NCI-H460 (cell line): ENCODE results near the gene SLC39A12. TPM values are rescaled to one million over a fixed set of nuclear protein-coding genes. Genes with fewer than 3 reads are reported as not detected.

Source experiments
- DNase-seq: peaks from one replicate; pipeline ENCODE4 v3.0.0-alpha.2; 2016; ENCODE audit warnings: low read depth; ENCODE audit errors: extremely low read depth
- total RNA-seq: library from RNA; depleted of rRNA; stranded (reverse); fragments of >200 nt; shearing (Covaris generic); gene quantifications from 2 replicates; pipeline ENCODE4 v1.2.3, GENCODE V29; 2014

Gene SLC39A12
- total RNA-seq, 1 experiment from 2014 or later: not detected

DNA sequence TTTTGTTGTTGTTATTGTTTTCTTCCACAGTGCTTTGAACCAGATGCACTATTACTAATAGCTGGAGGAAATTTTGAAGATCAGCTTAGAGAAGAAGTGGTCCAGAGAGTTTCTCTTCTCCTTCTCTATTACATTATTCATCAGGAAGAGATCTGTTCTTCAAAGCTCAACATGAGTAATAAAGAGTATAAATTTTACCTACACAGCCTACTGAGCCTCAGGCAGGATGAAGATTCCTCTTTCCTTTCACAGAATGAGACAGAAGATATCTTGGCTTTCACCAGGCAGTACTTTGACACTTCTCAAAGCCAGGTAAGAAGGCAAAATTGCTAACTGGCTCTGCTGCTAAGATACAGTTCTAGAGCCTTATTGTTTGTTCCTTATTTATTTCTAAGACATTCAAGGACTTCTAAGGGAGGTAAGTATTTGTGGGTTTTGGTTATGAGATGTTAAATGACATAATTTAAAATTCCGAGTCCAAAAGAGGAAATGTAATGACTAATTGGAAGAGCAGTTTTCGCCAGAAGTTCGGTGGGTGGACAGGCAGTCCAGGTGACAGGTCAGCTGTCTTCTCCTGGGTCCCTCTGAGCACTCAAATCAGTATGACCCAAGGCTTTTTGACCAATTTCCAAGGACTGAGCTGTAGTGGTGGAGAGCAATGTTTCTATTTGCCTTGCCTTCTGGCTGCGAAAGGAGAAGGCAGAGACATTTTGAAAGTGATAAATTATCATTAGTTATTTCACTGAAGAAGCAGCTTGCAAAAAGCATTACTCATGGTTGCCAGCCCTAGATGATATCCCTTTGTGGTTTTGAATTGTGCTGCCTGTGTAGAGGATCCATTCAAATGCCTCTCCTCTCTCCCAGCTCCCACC is 10.1 kb downstream of the SLC39A12 start:
- no peak for DNase-seq

DNA sequence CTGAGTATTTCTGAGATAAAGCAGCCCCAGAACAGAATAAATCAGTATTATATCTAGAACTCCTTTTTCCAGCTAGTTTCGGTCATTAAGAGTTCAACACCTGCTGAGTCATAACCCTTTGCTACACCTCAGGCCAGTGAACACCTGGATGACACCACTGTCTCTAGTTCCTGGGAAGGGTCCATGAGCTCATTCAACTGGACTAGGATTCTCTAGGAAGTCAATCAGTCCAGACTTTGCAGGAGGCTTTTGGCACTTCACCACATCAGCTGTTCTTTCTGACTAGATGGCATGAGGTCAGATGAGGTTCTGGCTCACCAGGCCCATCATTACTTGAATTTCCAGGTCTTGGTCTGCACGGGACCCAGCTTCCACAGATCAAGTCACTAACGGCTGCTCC is 11.7 kb downstream of the SLC39A12 start:
- no peak for DNase-seq

DNA sequence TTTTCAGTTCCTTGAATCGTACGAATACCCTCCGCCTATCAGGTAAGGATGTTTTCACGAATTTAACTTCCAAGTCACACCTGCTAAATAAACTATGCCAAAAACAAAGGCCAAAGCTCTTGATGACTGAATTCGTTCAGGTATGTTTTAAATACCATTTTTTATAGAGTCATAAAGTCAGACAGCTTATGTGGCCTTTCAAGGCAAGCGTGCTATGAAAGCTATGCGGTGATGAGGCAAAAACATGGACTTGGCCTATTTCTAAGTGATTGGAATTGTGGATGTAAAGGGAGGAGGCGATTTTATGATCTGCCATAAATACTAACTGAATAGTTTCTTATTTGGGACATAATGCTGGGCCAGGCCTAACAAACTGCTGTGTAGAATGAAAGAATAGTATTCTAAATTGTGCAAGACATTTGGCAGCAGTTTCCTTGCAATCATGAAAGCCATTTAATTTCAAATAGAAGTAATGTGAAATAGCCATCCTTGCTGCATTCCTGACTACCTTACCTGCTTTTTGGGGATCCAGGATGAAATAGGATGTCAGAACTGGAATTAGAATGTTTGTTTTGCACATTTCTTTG is 14.0 kb downstream of the SLC39A12 start:
- no peak for DNase-seq

DNA sequence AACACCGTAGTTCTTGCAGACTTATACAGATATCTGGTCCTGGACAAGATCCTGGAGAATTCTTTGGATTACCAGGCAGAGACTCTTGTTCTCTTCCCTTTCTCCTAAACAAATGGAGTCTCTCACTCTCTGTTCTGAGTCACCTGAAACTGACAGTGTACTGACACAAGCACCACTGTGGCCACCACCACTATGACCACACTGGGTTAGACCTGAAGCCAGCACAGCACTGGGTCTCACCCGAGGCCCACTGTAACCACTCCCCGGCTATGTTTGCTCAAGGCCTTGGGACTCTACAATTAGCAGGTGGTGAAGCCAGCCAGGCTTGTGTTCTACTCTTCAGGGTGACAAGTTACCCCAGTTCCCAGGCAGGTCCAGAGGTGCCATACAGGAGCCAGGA is 22.8 kb downstream of the SLC39A12 start:
- DNase-seq: no peak

DNA sequence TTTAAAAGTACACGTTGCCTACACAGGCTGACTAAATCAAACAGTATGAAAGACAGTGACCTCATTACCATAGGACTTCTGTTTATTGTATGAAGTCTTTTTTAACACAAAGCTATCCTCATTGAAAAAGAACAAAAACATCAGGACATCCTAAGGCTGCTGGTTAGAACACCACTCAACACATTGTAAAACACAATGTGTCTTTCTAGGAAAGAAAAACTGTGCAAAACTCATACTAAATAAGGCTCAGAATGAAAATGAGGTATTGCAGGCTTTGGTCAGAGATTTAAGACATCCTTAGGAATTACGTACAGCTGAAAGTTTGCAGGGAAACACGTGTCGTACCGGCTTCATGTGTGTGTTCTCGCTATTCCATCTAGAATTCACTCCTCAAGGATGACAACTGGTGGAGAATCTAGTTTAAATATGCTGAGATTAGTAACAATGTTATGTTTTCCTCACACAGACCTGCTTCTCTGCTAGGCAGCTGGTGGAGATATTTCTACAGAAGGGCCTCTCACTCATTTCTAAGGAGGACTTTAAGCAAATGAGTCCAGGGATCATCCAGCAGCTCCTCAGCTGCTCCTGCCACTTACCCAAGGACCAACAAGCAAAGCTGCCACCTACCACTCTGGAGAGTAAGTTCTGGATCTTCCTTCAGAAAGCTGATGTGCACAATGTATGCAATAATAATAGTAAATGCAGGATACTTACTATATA is 29.3 kb downstream of the SLC39A12 start:
- no peak for DNase-seq

DNA sequence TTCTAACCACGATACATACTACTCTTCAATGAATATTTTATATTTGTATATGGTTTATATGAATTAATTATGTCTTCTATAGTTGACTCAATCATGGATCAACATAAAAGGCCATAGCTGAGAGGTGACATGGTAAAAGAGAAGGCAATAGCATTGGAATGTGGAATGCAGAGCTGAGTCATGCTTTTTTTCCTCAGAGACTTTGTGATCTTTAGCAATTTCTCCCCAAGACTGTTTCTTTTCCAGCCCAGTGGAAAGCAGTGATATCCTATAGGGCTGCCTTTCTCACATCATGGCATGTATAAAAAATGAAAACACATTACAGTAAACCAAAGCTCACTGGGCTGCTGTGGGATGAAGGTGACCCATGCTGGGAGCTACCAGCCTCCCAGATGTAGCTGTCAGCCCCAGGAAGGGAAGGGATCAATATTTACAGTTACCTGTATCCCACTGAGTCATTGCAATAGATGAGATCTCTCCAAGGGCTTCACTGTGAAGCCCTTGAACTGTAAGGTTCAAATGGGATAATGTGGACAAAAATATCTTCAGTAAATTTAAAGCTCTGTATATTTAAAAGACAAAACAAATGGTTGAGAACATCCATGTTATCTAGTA is 30.2 kb downstream of the SLC39A12 start:
- peak; percentile 35 for DNase-seq

DNA sequence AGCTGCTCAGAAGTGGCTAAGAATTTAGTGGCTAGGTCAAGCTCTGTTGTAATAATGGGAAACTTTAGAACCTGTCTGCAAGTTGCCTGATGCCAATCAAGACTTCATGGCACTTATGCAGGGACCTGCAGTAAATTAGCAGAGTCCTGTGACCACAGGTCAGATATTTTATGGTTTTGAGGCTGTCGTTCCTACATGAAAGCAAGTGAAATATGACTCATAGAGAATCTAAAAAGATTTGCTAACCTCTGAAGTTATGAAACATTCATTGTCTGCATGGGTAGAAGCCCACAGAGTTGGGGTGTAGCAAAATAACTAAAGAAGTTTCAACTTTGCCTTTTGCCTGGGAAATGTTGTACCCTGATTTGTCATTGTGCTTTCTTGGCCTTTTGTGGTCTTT is 32.3 kb downstream of the SLC39A12 start:
- DNase-seq: no peak

DNA sequence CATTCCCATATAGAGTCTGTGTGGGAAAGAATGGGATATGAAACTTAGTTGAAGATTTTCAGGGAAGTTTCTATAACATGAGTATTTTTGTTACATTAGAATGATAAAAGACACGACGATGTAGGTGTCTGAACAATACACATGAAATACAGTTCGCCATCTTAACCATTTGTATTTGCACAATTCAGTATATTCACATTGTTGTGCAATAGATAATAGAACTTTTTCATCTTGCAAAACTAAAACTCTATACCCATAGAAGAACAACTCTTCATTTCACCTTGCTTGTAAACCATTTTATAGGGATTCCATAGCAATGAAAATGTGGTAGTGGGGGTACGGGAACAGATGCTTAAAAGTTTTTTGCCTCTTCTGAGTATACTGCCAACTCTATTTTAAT is 32.8 kb downstream of the SLC39A12 start:
- no peak for DNase-seq

DNA sequence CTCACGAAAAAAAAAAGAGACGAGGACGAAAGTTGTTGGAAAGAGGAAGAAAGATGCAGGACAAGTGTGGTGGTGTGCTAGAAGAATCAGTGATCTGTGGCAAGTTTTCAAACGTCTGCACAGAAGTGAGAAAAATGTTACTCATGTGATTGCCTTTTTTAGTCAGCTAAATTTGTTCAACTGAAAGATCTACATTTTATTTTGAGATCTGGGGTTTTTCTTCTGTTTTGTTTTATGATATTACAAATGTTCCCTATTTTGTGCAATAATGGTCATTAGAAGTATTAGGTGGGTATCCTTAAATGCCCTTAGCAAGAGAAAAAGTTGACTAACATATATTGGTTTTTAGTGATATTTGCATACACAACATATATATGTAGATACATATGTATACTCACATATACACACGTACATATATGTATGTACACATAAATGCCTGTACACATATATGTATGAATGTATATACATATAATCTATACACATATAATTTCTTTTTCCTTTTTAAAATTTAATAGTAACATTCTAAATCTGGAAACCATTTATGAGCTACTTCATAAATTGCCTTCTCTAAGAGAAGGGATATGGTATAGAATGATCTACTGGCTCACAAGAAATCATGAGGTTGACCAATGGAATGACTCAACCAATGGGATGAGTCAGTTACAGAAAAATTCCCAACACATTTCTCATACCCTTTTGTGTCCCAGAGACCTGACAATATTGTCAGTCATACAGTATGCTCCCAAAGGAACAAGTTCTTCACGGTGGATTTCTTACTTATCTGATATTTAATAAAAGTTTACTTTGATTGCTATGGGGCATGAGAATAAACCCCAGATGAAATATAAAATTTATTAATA is 38.4 kb downstream of the SLC39A12 start:
- DNase-seq: peak; percentile 43

DNA sequence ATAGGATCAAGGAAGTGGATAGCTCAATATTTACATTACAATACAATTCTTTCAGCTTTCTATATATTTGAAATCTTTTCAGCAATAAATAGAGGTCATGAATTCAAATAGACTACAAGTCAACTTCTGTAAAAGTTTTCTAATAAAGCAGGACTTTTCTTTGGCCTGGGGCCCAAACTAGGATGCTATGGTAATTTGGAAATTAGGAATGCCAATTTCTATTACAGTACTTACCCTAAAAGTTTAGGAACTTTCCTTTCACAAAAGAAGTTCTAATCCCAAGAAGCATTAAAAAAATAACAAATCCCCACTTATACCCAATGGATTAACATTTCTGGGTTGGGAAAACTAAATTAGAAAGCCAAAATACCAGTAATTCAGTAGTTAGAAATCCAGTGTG is 40.5 kb downstream of the SLC39A12 start:
- no peak for DNase-seq

DNA sequence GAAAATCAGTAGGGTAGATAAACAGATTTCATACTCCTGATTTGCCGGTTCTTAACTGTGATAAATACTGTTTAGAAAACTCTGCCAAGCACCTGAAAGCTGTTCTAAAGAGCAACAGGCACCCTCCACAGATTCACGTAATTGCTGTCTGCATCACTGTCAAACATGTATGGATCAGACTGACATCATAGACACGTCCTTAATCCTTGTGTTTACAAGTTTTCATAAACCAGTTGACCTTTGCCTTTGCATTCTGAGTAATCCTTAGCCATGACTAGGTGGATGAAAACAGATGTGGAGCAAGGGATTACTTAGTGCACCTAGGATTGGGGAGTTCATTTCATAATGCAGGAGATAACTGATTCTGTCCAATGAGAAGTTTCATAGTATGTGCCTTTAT is 41.6 kb downstream of the SLC39A12 start:
- no peak for DNase-seq

DNA sequence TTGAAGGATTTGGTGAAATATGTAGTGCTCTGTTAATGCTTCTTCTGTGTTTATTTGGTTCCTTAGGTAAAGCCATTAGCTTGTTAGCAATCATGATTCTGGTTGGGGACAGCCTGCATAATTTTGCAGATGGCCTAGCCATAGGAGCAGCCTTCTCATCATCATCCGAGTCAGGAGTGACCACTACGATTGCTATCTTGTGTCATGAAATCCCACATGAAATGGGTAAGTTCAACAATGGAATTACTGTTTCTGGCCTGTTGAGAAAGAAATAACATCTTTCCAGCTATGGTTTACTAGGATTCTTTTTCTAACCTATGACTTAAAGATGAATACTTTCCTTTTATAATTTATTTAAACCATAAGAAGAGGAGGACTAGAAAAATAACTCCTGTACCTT is 48.9 kb downstream of the SLC39A12 start:
- no peak for DNase-seq

DNA sequence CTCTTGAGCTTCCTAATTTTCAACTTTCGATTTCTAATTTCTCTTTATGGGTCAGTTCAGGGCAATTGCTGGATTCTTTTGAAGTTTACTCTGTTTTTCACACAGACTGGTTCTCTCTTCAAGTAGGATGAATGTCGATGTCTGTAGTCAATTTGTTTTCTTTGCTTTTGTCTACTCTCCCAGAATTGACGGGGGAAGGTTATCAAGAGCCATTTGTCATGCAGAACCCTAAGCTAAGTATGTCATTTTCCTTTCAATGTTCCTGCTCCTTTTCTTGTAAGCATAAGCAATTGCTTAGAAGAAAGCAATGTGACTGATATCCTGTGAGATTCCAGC is 53.7 kb downstream of the SLC39A12 start:
- no peak for DNase-seq

DNA sequence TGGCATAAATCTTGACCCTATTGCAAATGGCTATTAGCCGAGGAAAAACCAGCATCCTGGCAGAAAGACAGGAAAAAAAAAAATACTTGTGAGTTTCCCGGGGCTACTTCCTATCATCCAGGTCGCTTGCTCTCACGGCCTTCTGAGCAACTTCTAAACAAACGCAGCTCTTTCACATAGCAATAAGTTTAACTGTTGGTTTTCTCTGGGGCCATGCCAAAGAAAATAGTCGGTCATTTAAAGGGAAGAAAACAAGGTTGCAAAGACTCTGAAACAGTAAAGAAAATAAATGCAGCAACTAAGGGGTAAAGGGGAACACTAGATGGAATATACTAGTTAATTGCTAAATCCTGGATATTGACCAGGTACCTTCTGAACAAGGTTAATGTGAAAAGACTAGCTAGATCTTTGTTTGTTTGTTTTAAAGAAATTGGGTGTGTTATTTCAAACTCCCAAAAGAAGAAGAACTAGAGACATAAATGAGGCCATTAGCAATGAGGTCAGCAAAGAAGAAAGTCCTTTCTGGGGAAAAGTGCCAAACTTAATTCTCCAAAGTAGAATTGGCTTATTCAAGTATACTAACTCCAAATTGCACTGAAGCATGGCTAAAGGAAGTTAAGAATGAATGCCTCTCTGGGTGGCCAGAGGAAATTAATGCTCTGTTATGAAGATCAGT is 54.2 kb downstream of the SLC39A12 start:
- no peak for DNase-seq

DNA sequence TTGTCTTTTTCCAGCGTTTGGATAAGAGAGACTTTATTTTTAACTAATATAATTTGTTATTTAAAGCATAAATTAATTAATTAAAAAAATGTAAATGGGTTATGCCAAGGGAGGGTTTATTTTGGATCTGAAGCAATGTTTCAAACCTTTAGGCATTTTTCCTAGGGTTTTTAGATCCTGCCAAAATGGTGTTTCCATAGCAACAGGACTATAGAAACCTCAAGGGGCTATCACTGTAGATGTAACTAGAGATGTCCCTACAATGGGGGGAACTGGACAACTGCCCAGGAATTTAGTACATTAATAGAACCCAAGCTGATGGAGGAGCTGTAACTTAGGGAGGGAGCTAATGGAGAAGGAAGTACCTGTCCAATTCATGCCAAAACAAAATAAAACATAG is 57.3 kb downstream of the SLC39A12 start:
- DNase-seq: no peak

DNA sequence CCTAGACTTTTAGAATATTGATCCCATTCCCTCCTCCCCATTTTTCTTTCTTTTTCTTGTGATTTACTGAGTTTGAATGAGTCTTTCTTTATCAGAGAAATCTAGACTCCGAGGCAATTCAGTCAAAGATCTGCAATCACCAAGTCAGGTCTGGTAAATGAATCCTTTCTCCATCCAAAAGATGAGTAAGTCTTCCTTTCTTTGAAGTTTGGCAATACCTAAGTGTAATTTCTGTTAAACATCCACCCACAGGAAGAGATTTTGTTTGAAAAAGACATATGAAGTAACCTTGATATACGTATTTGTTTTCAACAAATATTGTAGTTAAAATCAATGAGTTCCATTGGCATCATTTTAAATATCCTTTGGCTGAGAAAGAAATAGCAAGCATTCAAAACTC is 58.3 kb downstream of the SLC39A12 start:
- no peak for DNase-seq

DNA sequence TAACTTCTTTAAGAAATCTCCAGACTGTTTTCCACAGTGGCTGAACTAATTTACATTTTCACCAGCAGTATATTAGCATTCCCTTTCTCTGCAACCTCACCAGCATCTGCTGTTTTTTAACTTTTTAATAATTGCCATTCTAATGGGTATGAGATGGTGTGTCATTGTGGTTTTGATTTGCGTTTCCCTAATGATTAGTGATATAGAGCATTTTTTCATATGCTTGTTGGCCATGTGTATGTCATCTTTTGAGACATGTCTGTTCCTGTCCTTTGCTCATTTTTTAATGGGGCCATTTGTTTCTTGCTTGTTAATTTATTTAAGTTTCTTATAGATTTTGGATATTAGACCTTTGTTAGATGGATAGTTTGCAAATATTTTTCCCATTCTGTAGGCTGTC is 68.8 kb downstream of the SLC39A12 start:
- no peak for DNase-seq

DNA sequence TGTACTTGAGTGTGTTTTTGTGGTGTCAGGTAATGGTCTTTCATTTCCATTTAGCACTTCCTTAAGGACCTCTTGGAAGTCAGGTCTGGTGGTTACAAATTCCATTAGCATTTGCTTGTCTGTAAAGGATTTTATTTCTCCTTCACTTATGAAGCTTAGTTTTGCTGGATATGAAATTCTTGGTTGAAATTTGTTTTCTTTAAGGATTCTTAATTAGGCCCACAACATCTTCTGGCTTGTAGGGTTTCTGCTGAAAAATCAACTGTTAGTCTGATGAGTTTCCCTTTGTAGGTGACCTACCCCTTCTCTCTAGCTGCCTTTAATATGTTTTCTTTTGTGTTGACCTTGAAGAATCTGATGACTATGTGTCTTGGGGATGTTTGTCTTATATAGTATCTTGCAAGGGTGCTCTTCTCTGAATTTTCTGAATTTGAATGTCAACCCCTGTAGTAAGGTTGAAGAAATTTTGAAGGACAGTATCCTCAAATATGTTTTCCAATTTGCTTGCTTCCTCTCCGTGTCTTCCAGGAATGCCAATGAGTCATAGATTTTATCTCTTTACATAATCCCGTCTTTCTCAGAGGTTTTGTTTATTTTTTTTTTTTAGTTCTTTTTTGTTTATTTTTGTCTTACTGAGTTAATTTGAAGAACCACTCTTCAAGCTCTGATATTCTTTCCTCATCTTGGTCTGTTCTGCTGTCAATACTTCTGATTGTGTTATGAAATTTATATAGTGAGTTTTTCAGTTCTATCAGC is 70.2 kb downstream of the SLC39A12 start:
- no peak for DNase-seq
